Head of caudate nucleus (tissue), 42 donors: Measurements from ENCODE around the gene LDB2.

Experiments
- DNase-seq, 42 donors: peaks; one replicate each; pipeline versions ENCODE4 v3.0.0 to v3.0.0-alpha.2; 2020 to 2021; ENCODE audit warnings: mixed read lengths in 7 of 42
- intact Hi-C: fragments of 100-400 bp; cut with DNase I; formaldehyde crosslinking; loops from one replicate; pipeline ENCODE4 v1.15.0; 2022

LDB2 gene

DNA sequence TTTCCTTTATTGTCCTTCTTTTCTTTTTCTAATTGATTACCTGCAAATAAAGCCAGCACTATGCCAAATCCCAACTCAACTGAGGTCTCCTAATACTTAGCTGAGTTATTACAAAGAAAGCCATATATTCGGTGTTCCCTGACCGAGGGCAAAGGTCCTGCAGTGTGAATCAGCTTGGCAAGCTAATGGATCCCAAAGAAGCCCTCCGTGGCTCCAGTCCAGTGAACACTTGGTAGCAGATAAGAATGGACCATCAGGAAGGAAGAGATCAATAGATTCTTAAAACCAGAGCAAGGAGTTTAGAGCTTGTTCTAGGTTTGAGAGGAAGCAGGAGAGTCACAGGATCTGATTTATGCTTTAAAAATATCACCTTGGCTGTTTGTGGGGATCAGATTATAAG, 8.5 kb downstream of the LDB2 start:
- intact Hi-C loops: no loop called here

DNA sequence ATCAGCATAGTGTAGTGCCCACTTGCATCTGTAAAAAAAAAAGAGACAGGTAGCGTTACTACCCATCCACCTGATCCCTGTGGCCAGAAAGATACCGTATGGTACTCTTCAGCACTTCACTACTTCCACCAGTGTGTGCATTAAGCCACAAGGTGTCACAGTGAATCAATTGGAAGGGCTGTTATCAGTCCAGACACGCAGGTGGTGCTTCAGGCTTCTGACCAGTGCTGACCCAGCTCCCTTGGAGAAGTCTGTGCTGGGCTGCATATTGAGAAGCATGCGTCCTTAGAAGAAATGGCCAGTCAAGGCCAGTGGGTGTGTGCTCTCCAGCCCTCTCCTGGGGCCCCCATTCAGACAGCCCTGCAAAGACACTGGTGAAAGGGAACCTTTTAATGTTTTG, 10.6 kb downstream of the LDB2 start:
- no peak for DNase-seq
- intact Hi-C loops: no loop called here

More for the DNA sequence above, 8.5 kb downstream of the LDB2 start:
- DNase-seq: no peak

DNA sequence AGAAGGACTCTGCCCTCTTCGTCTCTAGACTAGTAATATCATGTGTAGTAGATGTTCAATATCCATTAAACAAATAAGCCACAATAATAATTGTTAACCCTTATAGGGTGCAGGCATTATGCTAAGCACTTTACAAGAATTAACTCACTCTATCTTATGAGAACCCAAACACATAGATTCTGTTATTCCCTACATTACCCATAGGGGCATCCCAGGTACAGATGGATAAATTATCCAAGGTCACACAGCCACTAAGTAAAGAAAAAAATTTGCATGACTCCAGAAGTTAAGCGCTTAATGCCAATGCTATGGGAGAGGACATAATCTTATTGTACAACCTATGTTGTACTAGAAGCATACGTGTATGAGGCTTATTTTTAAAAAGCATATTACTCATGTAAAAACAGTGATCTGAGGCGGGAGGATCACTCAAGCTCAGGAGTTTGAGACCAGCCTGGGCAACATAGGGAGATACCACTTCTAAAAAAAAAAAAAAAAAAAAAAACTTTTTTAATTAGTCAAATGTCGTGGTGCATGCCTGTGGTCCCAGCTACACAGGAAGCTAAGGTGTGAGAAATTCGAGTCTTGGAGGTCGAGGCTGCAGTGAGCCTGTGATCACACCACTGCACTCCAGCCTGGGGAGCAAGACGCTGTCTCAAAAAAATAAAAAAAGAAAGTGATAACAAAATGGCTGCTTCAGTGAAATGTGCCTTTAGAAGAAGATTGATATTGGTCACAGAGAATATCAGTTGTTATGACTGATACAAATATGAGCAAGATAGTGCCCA, 13.6 kb downstream of the LDB2 start:
- intact Hi-C loops: no loop called here
- no peak for DNase-seq

- DNase-seq: no peak
- intact Hi-C loops: no loop called here
Observed at GRCh38 chr4:16883806-16884205, 14.6 kb downstream of the LDB2 start.

GRCh38 chr4:16881151-16881884, 17.1 kb downstream of the LDB2 start:
- DNase-seq: no peak
- intact Hi-C loops: no loop called here

GRCh38 chr4:16875487-16875886, 23.0 kb downstream of the LDB2 start:
- DNase-seq: peak in 20 of 42 donors; percentile 5 to 79 (median 33)
- intact Hi-C loops: no loop called here

GRCh38 chr4:16869594-16870245, 28.7 kb downstream of the LDB2 start:
- intact Hi-C loops: no loop called here
- no peak for DNase-seq

DNA sequence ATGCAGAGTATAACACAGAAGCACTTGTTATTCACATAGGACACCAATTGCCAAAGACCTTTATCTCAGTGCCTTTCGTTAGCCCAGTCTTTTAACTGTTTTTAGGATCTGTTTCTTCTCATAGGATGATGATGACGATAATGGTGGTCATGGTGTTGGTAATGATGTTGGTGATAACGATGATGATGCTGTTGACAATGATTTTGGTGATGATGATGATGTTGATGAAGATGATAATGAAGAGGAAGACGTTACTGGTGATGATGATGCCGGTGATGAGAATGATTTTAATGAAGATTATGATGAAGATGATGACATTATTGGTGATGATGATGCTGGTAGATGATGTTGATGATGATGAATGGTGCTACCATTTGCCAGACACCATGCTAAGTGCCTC, 29.8 kb downstream of the LDB2 start:
- intact Hi-C loops: no loop called here
- no peak for DNase-seq

DNA sequence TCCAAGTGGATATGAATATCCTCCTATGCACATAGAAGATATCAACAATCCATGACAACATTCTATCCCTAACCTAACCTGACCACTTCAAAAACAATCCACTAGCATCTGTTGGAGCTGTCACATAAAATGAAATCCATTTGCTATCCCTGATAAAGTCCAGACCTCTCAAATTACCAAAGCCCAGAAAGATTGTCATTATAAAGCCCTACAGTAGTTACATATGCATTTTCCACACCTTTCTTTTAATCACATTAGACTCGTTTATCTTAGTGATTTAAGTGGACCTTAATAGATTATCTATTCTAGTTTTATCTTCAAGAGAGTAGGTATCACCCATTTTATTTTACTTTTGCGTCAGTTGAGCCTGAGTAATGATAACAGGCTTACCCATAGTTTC, 30.6 kb downstream of the LDB2 start:
- intact Hi-C loops: no loop called here
- no peak for DNase-seq

DNA sequence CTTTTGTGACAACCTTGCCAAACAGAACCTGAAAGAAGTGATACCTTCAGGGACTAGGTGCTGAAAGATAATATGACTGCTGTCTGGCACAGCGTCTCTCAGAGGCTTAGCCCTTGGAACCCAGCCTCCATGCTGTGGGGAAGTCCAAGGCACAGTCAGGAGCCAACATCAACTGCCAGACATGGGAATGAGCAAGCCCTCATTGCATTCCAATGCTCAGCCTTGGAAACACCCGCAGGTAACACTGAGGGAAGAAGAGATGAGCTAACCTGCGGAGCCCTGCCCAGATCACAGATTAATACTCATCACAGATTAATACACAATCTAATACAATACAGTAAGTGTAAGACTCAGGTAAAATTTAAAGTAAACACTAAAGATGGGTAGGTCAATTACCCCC, 31.5 kb downstream of the LDB2 start:
- intact Hi-C loops: no loop called here

GRCh38 chr4:16865897-16866283, 32.6 kb downstream of the LDB2 start:
- DNase-seq: no peak
- intact Hi-C loops: no loop called here

More for the DNA sequence above, 31.5 kb downstream of the LDB2 start:
- DNase-seq: no peak

DNA sequence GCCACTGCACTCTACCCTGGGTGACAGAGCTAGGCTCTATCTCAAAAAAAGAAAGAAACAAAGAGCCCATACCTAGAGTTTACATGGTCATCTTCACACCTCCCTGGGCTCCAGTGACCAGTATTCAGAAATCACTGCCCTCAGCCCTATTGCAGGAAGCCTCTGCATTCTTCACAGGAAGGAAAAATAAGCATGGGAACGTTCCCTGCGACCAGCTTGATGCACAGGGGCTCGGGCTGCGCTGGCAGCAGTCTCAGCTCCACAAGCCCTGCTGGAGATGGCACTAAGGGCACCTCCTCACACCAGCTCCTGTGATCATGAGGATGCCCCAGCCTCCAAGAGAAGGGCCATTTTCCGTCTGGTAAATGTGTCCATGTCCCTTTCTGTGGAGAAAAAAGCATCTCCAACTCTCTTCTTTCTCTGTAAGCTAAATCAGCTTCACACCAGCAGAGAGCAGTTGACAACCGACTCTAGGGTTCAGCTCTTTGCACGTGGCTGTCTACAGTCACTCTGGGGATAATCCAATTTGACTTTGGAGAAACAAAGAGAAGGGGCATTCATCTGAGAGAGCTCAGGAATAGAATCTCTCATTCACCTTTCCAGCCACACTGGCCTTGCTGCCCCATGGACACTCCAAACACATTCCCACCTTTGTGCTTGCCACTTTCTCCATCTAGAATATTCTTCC, 33.1 kb downstream of the LDB2 start:
- no peak for DNase-seq
- intact Hi-C loops: no loop called here

DNA sequence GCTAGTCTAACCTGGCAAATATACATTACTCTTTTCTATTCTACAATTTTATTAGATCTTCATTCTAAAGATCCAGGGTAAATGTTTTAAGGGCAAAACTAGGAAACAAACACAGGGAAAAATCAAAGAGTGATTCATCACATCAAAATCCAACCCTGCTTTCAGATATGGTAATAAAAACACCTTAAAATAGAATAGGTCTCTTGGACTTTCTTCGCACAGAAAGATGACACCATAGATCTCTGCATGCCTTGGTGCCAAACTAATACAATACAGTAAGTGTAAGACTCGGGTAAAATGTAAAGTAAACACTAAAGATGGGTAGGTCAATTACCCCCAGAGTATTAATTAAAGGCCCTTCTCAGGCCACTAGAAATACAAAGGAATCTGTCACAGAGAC, 34.2 kb downstream of the LDB2 start:
- DNase-seq: no peak
- intact Hi-C loops: no loop called here

GRCh38 chr4:16862697-16863096, 35.7 kb downstream of the LDB2 start:
- intact Hi-C loops: no loop called here
- DNase-seq: no peak

GRCh38 chr4:16860516-16860915, 37.9 kb downstream of the LDB2 start:
- intact Hi-C loops: no loop called here
- DNase-seq: no peak

- intact Hi-C loops: no loop called here
- DNase-seq: no peak
Observed at GRCh38 chr4:16859031-16859430, 39.4 kb downstream of the LDB2 start.

DNA sequence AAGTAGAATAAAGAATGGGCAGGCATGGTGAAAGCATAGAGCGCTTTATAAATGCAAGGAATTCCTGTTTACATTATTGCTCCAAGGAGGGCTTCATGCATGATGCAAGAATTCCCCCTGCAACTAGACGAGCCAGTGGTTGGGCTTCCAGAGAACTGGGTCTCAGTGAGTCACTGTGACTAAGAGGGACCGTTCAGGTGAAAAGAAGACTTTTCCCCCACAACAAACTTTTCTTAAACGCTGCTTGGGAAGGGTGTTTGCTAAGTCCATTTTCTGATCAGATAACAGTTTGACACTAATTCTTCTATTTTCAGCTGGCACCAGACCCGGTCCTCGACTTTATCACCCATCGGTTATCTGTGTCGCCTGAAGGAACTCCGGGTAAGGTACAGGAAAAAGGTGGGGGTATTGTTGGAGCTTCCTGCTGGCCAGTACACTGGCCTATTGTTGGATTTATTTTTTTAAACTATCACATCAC, 40.1 kb downstream of the LDB2 start:
- no peak for DNase-seq
- intact Hi-C loops: no loop called here

DNA sequence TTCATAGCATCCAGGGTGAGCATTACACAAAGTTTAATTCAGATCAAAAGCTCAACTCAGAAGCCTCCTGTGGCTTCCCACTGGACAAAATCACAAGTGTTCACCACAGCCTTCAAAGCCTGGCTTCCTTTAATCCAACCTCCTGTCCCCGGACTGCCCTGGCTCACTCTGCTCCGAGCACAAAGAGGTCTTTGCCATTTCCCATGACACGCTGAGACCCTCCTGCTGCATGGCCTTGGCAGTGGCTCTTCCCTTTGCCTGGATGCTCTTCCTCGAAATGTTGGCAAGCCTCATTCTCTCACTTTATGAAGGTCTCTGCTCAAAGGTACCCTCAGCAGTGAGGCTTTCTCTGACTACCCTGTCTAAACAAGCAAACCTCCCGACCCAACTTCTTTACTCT, 41.0 kb downstream of the LDB2 start:
- intact Hi-C loops: no loop called here

DNA sequence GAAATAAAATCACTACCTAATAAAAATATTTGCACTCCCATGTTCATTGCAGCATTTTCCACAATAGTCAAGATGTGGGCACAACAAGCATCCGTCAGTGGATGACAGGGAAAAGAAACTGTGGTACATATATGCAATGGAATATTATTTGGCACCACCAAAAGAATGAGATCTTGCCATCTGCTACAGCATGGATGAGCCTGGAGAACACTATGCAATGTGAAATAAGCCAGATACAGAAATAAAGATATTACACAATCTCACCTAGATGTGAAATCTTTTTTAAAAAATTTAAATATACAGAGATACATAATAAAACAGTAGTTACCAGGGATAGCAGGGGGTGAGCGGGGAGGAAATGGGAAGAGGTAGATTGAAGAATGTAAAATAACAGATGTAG, 44.8 kb downstream of the LDB2 start:
- DNase-seq: no peak
- intact Hi-C loops: no loop called here

More for the DNA sequence above, 41.0 kb downstream of the LDB2 start:
- no peak for DNase-seq

DNA sequence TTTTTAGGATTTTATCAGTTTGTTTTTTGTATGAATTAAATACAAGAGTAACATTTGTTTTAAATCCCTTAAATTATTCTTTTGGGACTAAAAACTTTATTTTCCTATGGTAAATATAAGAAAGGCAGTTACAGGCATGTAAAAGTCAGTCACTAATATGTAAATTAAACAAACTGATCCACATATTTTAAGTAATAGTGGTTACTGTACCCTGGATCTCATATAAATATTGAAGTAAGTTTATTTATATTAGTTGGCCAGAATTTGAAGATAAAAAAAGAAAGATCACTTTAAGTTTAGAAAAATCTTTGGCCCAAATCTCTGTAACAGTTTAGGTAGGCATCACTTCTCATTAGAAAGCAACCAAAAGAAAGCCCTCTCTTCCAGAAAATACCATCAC, 45.8 kb downstream of the LDB2 start:
- intact Hi-C loops: no loop called here
- no peak for DNase-seq
